GM10266 (cell line): ENCODE data around the gene CALML6.
A peak's percentile ranks its signal among the peaks of the same experiment; 100 is the strongest.

Experiments used
- DNase-seq: peaks from one replicate; pipeline ENCODE4 v3.0.0; 2012; ENCODE audit errors: extremely low spot score
- CTCF ChIP-seq: IDR thresholded peaks from 2 replicates; pipeline ENCODE4 v1.5.1; 2012; ENCODE audit warnings: mild to moderate bottlenecking, low read depth; ENCODE audit not compliant: control insufficient read depth, insufficient read depth; ENCODE audit errors: missing control alignments

The CALML6 gene

GRCh38 chr1:1939296-1940122 is 24.4 kb downstream of the CALML6 start:
- TF ChIP-seq CTCF: no peak
- DNase-seq: no peak

GRCh38 chr1:1940123-1940425 is 25.0 kb downstream of the CALML6 start:
- no peak for TF ChIP-seq CTCF
- no peak for DNase-seq

- no peak for DNase-seq
- TF ChIP-seq CTCF: no peak
These were observed 26.3 kb downstream of the CALML6 start for GRCh38 chr1:1941211-1941841.

- no peak for TF ChIP-seq CTCF
- DNase-seq: no peak
These were observed 27.1 kb downstream of the CALML6 start for GRCh38 chr1:1941868-1942752.

- no peak for DNase-seq
- TF ChIP-seq CTCF: no peak
These were observed 27.9 kb downstream of the CALML6 start for GRCh38 chr1:1942753-1943656.

- peak; percentile 78 for TF ChIP-seq CTCF
These were observed 28.9 kb downstream of the CALML6 start for GRCh38 chr1:1943834-1944570.

More at GRCh38 chr1:1943834-1944570, 28.9 kb downstream of the CALML6 start:
- DNase-seq: peak; percentile 78
